ENCODE measurements around the gene CDYL2.
"Not testable (repeated sequence)": the region's sequence is repeated elsewhere in the genome, so short reads cannot be mapped to it uniquely, and the experiment has no call there.

CDYL2 gene

GRCh38 chr16:80828495-80828894 is 24.1 kb upstream of the CDYL2 start:
- TF ChIP-seq CTCF (conservative IDR thresholded peaks at IDR 0.05) (no peak), ZFX (IDR thresholded peaks at IDR 0.05) (no peak)
- no peak overlapping the region for H3K27ac ChIP-seq

- H3K27ac ChIP-seq, result no peak overlapping the region
- TF ChIP-seq CTCF (conservative IDR thresholded peaks at IDR 0.05), result no peak
- no peak for TF ChIP-seq ZFX (IDR thresholded peaks at IDR 0.05)
These were observed 22.6 kb upstream of the CDYL2 start for GRCh38 chr16:80827007-80827406.

- no peak overlapping the region for H3K27ac ChIP-seq
- TF ChIP-seq ZFX (IDR thresholded peaks at IDR 0.05) (no peak), CTCF (conservative IDR thresholded peaks at IDR 0.05) (no peak)
These were observed 21.0 kb upstream of the CDYL2 start for GRCh38 chr16:80825365-80825758.

- no peak overlapping the region for H3K27ac ChIP-seq
- TF ChIP-seq ZFX (IDR thresholded peaks at IDR 0.05), result no peak
- TF ChIP-seq CTCF (conservative IDR thresholded peaks at IDR 0.05), result peak; percentile 86
These were observed 20.4 kb upstream of the CDYL2 start for GRCh38 chr16:80824623-80825364.

- no peak overlapping the region for H3K27ac ChIP-seq
- no peak for TF ChIP-seq CTCF (conservative IDR thresholded peaks at IDR 0.05)
- no peak for TF ChIP-seq ZFX (IDR thresholded peaks at IDR 0.05)
These were observed 15.6 kb upstream of the CDYL2 start for GRCh38 chr16:80819988-80820387.

GRCh38 chr16:80816356-80816755 is 12.0 kb upstream of the CDYL2 start:
- no peak for TF ChIP-seq ZFX (IDR thresholded peaks at IDR 0.05)
- no peak for TF ChIP-seq CTCF (conservative IDR thresholded peaks at IDR 0.05)
- no peak overlapping the region for H3K27ac ChIP-seq

- not testable (repeated sequence) for H3K27ac ChIP-seq
These were observed 10.9 kb upstream of the CDYL2 start for GRCh38 chr16:80815278-80815677.

GRCh38 chr16:80812593-80812992 is 8.2 kb upstream of the CDYL2 start:
- no peak for TF ChIP-seq ZFX (IDR thresholded peaks at IDR 0.05)
- TF ChIP-seq CTCF (conservative IDR thresholded peaks at IDR 0.05), result no peak
- H3K27ac ChIP-seq, result no peak overlapping the region

Data from C4-2B (cell line).